Mucosa of gallbladder (tissue), 1 donor: ENCODE results near the gene CACNA1A. TPM values are rescaled to one million over a fixed set of nuclear protein-coding genes. Genes with fewer than 3 reads are reported as not detected.
"Not testable (repeated sequence)": the region's sequence is repeated elsewhere in the genome, so short reads cannot be mapped to it uniquely, and the experiment has no call there.

Source experiments
- DNase-seq: peaks from one replicate; pipeline ENCODE4 v3.0.0-alpha.2; 2020; ENCODE audit warnings: low spot score
- total RNA-seq: library from RNA; stranded (reverse); gene quantifications from one replicate; pipeline ENCODE4 v1.2.1, GENCODE V29; 2021
- donor health status: DM: no; HTN: no; CAD: no.

CACNA1A gene
- total RNA-seq = 1.2 TPM

GRCh38 chr19:13506471-13506820 lies at the start of gene CACNA1A:
TSS of gene CACNA1A (minus strand) at chr19:13506479. CDS start at chr19:13506224, 255 bp downstream.
- DNase-seq = no peak

DNA sequence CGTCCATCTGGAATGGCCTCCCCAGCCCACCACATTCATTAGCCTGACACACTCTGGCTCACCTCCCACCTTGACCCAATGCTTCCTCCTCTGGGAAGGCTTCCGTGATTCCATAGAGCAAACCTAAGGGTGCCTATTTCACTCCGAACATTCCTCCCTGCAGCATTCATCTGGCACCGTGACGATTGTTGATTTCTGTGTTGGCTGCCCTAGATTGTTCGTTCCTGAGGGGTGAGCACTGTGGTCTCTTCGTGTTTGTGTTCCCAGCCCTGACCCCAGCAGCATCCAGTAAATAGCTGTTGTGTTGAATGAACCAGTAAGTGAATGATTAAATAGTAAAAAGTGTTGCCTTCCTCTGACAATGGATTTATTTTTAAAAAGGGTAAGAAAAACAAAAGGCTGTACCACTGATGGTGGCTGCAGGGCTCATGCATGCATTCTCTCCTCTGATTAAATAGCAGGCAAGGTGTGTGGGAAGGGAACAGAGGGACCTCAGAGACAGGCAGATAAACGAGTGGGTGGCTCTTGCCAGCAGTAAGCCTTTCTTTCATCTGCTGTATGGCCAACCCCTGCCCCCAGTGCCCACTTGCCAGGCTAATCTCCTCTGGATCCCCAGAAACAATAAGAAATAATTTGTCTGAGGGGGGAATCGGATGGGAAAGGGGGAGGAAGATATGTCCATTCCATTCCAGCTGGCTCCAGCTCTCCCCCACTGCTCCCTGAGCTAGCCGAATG lies 48.4 kb upstream of the CACNA1A start:
- DNase-seq = no peak

DNA sequence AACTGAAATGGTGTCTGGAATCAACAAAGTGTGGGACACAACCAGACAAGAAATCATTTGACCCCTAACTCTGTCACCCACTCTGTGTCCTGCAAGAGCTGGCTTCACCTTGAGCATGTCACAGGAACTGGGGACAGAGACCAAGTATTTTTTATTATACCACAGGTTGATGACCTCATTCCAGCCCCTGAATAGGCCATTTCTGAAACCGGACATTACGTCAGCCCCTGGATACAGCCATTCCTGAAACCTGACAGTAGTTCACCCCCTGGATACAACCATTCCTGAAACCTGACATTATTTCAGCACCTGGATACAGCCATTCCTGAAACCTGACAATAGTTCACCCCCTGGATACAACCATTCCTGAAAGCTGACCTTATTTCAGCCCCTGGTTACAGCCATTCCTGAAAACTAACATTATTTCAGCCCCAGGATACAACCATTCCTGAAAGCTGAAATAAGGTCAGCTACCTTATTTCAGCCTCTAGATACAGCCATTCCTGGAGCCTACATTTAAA lies 47.7 kb upstream of the CACNA1A start:
- DNase-seq = no peak

DNA sequence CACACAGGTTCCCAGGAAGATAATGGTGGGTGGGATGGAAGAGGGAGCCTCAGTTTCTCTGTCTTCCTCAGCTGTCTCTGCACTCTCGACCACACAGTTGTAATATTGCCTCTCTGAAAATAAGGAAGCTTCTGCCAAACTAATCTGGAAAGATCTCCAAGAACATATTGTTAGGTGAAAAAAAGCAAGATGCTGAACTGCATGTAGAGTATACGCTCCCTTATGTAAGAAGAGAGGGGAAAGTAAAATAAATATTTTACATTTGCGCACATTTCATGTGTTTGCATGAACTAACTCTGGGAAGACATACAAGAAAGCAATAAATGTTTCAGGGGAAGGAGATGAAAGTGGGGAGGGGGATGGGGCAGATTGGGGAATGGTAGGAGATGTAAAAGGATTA lies 41.9 kb upstream of the CACNA1A start:
- DNase-seq = no peak

GRCh38 chr19:13547102-13547501 lies 40.8 kb upstream of the CACNA1A start:
- no peak for DNase-seq

DNA sequence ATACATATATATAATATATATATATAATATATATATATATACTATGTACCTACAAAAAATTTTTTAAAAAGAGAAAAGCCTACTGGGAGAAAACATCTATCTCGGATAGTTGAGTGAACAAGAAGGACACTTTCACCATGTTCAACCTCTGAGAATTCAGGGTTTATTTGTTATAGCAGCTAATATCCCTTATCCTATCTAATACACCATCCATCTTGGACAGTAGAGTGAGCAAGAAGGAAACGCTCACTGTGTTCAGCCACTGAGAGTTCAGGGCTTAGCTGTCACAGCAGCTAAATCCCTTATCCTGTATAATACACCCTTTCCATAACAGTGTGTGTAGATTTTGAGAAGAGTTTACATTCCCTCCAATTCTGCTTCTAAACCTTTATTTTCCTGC lies 38.1 kb upstream of the CACNA1A start:
- DNase-seq = no peak

GRCh38 chr19:13541554-13541953 lies 35.3 kb upstream of the CACNA1A start:
- DNase-seq = no peak

- DNase-seq = no peak
Measured at GRCh38 chr19:13539332-13539731, 33.1 kb upstream of the CACNA1A start.

DNA sequence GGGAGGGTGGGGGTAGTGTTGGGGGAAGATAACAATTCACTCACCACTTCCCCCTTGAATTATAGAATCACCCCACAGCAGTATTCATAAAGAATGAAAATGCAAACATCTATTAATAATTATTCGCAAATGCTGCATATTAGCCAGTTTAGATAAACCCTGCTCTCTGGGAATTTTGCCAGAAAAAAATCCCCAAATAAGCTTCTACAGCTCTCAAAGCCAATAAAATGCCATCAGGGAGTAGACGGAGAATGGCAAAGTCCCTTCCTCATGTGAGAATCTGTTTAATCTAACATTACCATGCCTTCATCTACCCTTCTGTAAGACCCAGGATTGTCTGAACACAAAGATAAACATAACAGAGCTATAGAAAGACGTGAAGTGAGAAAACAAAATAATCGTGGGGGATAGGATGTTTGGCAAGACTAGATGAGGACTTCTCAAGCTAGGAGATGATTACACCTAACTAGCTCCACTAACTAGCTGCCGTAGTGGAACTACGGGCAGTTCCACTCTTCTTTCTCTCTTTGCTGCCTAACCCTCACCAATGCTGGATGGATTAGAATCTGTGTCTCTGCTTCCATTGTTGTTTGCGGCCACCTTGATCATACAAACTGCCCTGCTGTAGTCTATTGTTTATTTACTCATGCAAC lies 32.4 kb upstream of the CACNA1A start:
- no peak for DNase-seq

- no peak for DNase-seq
Measured at GRCh38 chr19:13537454-13537853, 31.2 kb upstream of the CACNA1A start.

DNA sequence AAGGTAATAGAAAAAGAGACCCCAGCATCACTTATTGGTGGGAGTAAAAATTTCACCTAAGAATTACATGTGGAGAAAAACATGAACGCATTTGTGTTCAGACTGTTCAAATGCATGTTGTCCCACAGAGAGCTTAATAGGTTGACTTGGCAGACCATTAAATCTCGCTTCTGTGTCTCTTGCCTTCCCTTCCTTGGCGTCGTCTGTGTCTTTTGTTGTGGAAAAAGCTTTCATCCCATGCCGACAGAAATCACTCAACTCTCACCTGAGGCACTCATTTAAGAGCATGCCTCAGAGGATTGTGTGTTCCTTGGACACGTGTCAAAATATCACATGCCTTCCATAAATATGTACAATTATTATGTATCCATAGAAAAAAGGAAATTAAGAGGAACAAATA lies 24.4 kb upstream of the CACNA1A start:
- no peak for DNase-seq

DNA sequence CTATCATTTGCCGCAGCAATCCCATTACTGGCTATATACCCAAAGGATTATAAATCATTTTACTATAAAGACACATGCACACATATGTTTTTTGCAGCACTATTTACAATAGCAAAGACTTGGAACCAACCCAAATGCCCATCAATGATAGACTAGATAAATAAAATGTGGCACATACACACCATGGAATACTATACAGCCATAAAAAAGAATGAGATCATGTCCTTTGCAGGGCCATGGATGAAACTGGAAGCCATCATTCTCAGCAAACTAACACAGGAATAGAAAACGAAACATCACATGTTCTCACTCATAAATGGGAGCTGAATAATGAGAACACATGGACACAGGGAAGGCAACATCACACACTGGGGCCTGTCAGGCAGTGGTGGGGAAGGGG lies 23.4 kb upstream of the CACNA1A start:
- not testable (repeated sequence) for DNase-seq

- DNase-seq = no peak
Measured at GRCh38 chr19:13526552-13526951, 20.3 kb upstream of the CACNA1A start.

DNA sequence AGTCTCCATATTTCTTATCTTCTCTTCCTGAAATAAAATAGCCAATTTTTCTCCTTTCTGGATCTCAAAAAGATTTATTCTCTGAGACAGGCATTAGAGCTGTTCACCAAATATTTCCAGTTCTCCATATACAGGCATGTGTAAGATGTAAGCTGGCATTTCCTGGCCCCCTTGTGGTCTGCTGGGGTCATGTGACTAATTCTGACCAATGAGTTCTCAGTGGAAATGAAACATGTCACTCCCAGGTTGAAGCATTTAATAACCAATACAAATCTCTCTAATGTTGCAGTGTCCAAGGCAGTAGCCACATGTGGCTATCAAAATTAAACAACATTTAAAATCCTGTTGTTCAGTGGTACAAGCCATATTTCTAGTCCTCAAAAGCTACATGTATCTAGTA lies 14.8 kb upstream of the CACNA1A start:
- no peak for DNase-seq

DNA sequence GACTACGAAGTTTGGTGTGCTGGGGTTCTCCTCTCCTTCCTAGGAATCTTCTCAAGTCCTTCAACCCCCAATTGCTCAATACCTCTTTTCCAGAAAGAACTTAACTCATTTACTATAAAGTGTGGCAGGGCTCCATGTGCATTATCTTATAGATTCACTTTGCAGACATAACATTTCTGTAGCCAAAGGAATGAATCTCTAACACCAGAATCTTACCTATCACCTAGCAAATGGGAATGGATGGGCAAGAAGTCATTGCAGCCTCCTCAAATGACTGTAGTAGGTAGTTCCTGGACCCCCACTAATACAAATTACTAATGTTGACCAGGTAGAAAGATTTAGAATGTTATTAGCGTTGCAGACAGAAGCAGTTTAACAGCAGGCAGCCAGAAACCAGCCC lies 5.7 kb upstream of the CACNA1A start:
- no peak for DNase-seq

GRCh38 chr19:13507053-13507611 lies 853 bp upstream of the CACNA1A start:
- no peak for DNase-seq

DNA sequence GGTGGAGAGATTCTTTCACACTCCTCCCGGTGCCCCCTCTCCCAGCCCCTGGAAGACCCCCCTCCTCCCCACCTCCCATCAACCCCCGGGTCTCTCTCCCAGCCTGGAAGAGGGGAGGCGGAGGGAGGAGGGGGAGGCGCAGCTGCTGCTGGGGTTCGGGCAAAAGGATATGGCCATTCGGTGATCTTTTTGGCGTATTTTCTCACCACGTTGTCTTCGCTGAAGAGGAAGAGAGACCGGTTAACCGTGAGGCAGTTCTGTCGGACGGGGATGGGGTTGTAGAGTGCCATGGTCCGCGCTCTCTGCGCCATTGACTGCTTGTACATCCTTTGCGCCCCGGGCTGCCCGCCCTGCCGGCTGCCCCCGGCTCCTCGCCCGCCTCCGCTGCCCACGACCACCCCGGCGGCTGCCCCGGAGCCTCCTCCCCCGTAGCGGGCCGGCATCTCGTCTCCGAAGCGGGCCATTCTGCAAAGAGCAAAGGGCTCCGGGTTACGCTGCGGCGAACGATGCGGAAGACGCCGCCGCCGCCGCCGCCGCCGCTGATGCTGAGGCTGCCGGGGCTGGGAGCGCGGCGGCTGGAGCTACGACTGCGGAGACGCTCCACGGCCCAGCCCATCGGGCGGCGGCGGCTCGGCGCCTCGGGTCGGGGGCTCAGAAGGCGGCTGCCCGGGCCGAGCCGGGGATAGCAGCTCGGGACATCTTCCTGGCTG lies 363 bp downstream of the CACNA1A start:
- no peak for DNase-seq

GRCh38 chr19:13505164-13505695 lies 1.0 kb downstream of the CACNA1A start:
- DNase-seq = no peak

DNA sequence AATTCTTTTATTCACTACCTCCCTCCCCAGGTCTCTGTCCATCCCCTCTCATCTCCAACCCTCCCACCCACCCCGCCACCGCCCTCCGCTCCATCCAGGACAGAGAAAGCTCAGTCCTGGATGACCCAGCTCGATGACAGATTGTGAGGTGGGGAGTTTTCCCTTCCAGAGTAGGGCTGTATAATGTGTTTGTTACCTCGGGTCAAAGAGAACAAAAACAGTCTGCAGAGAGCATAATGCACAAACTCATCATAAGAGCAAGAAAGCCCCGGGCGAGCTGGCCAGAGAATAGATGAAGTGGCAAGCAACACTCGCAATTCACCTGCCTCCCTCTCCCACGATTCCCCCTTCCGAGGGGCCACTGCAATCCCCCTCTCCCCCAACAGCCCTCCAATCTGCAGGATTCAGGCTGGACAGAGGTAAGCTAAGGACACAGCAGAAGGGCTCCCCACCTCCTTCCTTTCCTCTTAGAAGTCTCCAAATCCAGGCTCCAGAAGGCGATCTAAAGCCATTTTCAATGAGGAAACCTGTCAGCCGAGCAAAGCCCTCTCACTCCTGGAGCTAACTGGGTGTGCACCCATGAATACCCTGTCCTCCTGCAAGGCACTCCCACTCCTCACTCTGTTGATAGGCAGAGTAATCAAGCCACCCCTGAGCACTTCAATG lies 2.6 kb downstream of the CACNA1A start:
- DNase-seq = no peak

DNA sequence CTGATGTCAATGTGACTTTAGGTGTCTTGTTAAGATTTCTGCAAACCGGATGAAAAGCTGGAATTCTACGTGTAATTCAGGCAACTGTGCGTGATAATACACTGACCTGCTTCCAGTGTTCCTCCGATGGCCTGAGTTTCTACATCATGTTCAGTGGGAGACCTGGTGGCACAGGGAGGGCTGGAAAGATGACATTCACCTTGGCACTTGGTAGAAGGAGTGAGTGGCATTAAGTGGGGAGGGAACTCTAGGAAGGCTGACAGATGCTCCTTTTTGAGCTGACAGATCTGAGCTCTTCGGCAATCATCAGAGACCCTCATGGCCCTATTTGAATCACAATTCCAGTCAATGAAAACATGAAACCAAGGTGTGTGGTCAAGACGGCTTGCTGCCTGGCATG lies 4.0 kb downstream of the CACNA1A start:
- no peak for DNase-seq

- no peak for DNase-seq
Measured at GRCh38 chr19:13499692-13500091, 6.6 kb downstream of the CACNA1A start.
